22Rv1 (cell line): ENCODE data around the gene NPAT.

Experiments
- ZFX ChIP-seq: fragments of 450-650 bp; IDR thresholded peaks from 2 replicates; pipeline ENCODE4 v1.6.1; 2017; ENCODE audit warnings: antibody characterized with exemption, borderline replicate concordance
- TF ChIP-seq, protein P1 (sequence below): fragments of 450-650 bp; IDR thresholded peaks from 2 replicates; pipeline ENCODE4 v1.5.1; 2017; ENCODE audit warnings: mild to moderate bottlenecking

DNA sequence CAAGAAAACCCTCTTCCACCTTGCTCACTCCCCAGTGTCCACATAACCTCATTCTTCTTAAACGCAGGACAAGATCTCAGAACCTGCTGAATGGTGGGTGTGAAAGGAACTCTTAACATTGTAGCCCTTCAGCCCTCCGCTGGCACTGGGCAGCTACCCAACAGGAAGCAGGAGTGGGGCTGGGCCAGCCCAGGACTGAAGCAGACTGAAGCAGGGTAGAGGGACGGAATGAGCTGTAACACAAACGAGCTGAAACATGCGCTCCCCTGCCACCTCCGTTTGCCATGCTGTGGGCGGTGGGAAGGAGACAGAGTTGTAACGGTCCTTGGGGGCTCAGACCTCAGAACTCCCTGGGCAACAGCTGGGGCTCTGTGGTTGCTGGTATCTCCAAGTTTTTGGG is 23.6 kb downstream of the NPAT start:
- TF ChIP-seq, protein P1, sequence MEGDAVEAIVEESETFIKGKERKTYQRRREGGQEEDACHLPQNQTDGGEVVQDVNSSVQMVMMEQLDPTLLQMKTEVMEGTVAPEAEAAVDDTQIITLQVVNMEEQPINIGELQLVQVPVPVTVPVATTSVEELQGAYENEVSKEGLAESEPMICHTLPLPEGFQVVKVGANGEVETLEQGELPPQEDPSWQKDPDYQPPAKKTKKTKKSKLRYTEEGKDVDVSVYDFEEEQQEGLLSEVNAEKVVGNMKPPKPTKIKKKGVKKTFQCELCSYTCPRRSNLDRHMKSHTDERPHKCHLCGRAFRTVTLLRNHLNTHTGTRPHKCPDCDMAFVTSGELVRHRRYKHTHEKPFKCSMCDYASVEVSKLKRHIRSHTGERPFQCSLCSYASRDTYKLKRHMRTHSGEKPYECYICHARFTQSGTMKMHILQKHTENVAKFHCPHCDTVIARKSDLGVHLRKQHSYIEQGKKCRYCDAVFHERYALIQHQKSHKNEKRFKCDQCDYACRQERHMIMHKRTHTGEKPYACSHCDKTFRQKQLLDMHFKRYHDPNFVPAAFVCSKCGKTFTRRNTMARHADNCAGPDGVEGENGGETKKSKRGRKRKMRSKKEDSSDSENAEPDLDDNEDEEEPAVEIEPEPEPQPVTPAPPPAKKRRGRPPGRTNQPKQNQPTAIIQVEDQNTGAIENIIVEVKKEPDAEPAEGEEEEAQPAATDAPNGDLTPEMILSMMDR, result no peak
- TF ChIP-seq ZFX, result no peak
